ENCODE measurements around the gene SDK1.

The SDK1 gene

DNA sequence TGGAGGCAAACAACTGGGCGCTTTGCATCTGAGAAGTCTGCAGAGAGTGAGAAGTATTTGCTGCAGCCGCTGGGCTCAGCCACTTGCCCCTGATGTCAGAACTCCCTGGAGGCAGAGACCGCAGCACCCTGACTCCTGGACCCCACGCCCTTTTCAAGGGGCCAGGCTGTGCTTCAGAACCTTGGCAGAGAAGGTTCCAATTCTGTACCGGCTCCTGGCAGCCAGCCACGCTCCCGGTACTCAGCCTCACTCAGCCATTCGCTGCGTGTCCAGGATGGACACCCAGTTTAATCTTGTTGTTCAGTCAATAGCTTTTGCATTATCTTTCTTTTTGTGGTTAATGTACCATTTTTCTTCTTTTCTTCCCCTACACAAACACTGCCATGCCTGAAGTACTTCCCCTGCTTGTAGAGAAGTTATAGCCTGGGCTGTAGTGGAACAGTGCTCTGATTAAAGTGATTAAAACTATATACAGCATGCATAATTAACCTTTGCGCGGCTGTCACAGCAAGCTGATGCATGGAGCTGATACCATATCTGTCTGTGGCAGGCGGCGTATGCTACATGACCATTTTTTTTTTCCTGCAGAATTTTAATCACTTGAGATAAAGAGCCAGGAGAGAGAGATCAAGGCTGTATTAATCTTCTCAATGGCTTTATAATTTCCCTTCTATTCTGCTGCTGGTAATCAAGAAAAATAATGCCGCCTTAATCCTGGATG, 578.5 kb downstream of the SDK1 start:
- TF ChIP-seq, protein P1, sequence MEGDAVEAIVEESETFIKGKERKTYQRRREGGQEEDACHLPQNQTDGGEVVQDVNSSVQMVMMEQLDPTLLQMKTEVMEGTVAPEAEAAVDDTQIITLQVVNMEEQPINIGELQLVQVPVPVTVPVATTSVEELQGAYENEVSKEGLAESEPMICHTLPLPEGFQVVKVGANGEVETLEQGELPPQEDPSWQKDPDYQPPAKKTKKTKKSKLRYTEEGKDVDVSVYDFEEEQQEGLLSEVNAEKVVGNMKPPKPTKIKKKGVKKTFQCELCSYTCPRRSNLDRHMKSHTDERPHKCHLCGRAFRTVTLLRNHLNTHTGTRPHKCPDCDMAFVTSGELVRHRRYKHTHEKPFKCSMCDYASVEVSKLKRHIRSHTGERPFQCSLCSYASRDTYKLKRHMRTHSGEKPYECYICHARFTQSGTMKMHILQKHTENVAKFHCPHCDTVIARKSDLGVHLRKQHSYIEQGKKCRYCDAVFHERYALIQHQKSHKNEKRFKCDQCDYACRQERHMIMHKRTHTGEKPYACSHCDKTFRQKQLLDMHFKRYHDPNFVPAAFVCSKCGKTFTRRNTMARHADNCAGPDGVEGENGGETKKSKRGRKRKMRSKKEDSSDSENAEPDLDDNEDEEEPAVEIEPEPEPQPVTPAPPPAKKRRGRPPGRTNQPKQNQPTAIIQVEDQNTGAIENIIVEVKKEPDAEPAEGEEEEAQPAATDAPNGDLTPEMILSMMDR (conservative IDR thresholded peaks at IDR 0.05; ENCODE audit: low read depth, low read length): no peak
- no peak overlapping the region for H3K4me3 ChIP-seq (ENCODE audit: low read depth, low read length)

DNA sequence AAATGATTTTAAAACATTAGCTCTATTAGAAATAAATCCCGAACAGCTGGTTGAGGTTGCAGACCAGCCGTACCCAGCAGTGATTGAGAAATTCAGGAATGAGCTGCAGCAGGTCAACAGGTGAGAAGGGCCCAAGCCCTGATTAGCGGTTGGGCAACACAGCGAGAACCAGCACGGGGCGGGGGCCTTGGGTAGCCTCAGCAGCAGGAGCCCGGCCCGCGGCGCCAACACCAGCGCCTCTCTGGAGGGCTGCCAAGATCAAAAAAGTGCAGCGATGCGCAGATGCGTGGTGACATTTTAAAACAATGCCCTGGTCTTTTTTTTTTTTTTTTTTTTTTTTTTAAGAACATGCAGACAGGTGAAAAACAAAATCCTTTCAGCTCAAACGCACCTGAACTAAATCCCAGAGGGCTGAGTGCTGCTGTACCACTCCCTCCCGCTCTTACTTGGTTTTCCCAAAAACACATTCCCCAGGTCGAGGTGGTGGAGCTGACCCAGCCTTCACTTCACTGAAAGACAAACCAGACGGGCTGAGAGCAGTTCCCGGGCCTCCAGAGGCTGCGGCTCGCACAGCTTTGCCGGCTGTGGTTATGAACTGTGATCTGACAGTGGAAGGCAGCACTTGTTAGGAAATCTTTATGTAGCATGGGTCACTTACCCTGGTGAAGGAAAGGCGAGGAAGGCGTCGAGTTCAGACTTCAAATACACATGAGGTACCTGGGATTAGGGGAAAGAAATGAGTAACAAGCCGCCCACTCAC, 579.4 kb downstream of the SDK1 start:
- no peak overlapping the region for H3K4me3 ChIP-seq (ENCODE audit: low read depth, low read length)
- no peak for DNase-seq (ENCODE audit: low read depth)
- TF ChIP-seq, protein P1 (conservative IDR thresholded peaks at IDR 0.05; ENCODE audit: low read depth, low read length): no peak

More for the DNA sequence above, 578.5 kb downstream of the SDK1 start:
- no peak for DNase-seq (ENCODE audit: low read depth)

DNA sequence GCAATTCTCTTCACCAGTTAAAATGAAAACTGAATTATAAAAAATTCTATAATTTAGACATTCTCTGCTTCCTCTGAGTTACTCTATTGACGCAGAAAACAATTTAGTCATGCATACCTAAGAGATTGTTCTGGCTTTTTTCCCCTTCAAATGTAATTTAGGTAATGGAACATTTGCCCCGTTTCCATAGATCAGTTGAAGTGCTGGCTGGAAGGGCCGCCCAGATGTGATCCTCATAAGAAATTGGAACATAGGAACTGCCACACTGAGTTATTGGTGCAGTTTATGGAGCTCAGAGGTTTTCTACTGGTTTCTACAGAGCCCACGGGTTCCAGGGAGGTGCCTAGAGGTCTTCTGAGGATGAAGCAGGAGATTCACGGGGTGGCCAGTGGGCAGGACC, 581.7 kb downstream of the SDK1 start:
- TF ChIP-seq, protein P1 (conservative IDR thresholded peaks at IDR 0.05; ENCODE audit: low read depth, low read length): no peak
- H3K4me3 ChIP-seq (ENCODE audit: low read depth, low read length): no peak overlapping the region
- DNase-seq (ENCODE audit: low read depth): no peak

DNA sequence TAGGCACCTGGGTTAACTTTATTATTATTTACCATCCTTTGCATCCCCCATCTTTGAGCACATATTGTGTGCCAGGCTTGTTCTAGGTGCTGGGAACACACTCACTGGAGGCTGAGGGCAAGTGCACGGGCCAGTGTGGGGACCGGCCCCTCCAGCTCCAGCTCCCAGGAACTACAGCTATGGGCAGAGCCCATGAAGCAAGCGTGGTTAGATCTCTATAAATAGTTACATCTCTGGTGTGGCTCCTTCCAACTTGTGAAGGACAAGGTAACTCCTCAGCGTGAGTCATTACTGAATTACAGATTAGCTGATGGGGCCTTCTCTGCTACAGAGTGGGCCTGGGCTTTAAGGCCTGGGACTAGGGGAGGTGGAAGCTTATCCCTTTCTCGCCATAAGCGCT, 583.5 kb downstream of the SDK1 start:
- TF ChIP-seq, protein P1 (conservative IDR thresholded peaks at IDR 0.05; ENCODE audit: low read depth, low read length): no peak
- no peak overlapping the region for H3K4me3 ChIP-seq (ENCODE audit: low read depth, low read length)
- DNase-seq (ENCODE audit: low read depth): no peak

DNA sequence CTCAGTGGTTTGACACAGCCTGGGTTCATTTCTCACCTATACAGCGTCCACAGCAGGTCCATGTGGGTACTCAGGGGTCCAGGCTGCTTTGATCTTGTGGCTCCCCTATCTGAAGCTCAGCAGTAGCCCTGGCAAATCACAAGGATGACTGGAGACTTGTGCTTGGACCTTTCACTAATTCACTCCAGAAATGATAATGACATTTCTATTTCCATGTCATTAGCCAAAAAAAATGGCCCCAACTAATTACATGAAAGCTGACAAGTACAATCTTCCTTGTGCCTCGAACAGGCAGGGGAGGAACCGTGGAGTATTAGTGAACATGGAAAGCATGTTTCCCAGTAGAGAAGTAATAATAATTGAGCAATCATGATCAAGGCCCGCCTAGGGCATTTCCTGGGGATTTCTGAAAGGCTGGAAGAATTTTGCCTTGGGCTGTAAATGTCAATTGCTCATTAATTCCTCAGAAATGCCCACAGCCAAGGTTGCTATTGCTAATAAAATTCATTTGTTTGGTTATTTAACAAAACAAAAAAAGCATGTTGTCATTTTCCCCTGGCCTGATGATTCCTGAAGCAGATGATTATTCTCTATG, 586.1 kb downstream of the SDK1 start:
- H3K4me3 ChIP-seq (ENCODE audit: low read depth, low read length): no peak overlapping the region
- TF ChIP-seq, protein P1 (conservative IDR thresholded peaks at IDR 0.05; ENCODE audit: low read depth, low read length): no peak
- DNase-seq (ENCODE audit: low read depth): no peak

DNA sequence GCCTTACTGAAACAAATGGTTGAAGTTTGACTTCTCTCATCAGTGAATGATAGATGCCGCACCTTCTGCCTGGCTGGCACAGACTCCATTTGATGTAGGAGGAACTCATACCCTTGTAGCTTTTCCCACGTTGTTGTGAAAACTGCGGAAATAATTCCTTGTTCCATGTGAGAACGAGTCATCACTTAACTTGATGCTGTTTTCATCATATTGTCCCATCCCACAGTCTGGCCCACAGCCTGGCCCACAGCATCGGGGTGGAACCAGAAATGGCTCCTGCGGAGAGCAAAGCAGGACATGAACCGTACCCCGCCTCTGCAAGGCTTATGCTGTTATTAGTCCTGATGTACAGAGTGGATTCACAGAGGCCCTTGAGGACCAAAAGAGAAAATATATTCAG, 587.0 kb downstream of the SDK1 start:
- DNase-seq (ENCODE audit: low read depth): peak; percentile 5
- TF ChIP-seq, protein P1 (conservative IDR thresholded peaks at IDR 0.05; ENCODE audit: low read depth, low read length): no peak
- H3K4me3 ChIP-seq (ENCODE audit: low read depth, low read length): no peak overlapping the region

Measured in choroid plexus epithelial cell (primary cell).